Smooth muscle cell (in vitro differentiated cells): Measurements from ENCODE around the gene RGS6. TPM values are rescaled to one million over a fixed set of nuclear protein-coding genes. Genes with fewer than 3 reads are reported as not detected.

ENCODE experiments used
- DNase-seq: peaks from one replicate; lab custom pipeline; 2025; ENCODE audit not compliant: unreplicated experiment; lab: John Stamatoyannopoulos, UW
- H2AFZ ChIP-seq: fragments of 200-600 bp; sonication (generic); 2 replicates; pipeline ENCODE4 v1.6.0; 2016; ENCODE audit warnings: antibody characterized with exemption, low read depth, mild to moderate bottlenecking
- H3F3A ChIP-seq: fragments of 200-600 bp; sonication (generic); 2 replicates; pipeline ENCODE4 v1.6.0; 2017; ENCODE audit warnings: antibody characterized with exemption, low read depth
- H3K27ac ChIP-seq: fragments of 200-600 bp; sonication (generic); 2 replicates; pipeline ENCODE4 v1.5.1; 2016; ENCODE audit warnings: low read depth, mild to moderate bottlenecking
- H3K27me3 ChIP-seq: fragments of 200-600 bp; sonication (generic); 2 replicates; pipeline ENCODE4 v1.6.1; 2016; ENCODE audit warnings: low read depth, mild to moderate bottlenecking
- H3K36me3 ChIP-seq: fragments of 200-600 bp; sonication (generic); 2 replicates; pipeline ENCODE4 v1.5.1; 2016; ENCODE audit warnings: low read depth
- H3K4me1 ChIP-seq: fragments of 200-600 bp; sonication (generic); 2 replicates; pipeline ENCODE4 v1.5.1; 2016; ENCODE audit warnings: low read depth
- H3K4me2 ChIP-seq: fragments of 200-600 bp; sonication (generic); 2 replicates; pipeline ENCODE4 v1.6.0; 2016; ENCODE audit warnings: mild to moderate bottlenecking
- H3K4me3 ChIP-seq: fragments of 200-600 bp; sonication (generic); 2 replicates; pipeline ENCODE4 v1.5.1; 2016; ENCODE audit warnings: mild to moderate bottlenecking
- H3K79me2 ChIP-seq: fragments of 200-600 bp; sonication (generic); 2 replicates; pipeline ENCODE4 v1.6.0; 2016; ENCODE audit warnings: low read depth, mild to moderate bottlenecking
- H3K9ac ChIP-seq: fragments of 200-600 bp; sonication (generic); 2 replicates; pipeline ENCODE4 v1.6.0; 2016; ENCODE audit warnings: low read depth
- H3K9me3 ChIP-seq: fragments of 200-600 bp; sonication (generic); replicated peaks from 2 replicates; pipeline ENCODE4 v1.5.1; 2016; ENCODE audit warnings: low read depth
- H4K20me1 ChIP-seq: fragments of 200-600 bp; sonication (generic); 2 replicates; pipeline ENCODE4 v1.6.0; 2016; ENCODE audit warnings: low read depth
- CTCF ChIP-seq: fragments of 200-600 bp; sonication (generic); IDR thresholded peaks from 2 replicates; pipeline ENCODE4 v1.5.1; 2017; ENCODE audit warnings: borderline replicate concordance, mild to moderate bottlenecking, antibody characterized with exemption; ENCODE audit not compliant: insufficient read depth, poor library complexity, severe bottlenecking
- WGBS: methylation state at CpG from one replicate; pipeline ENCODE4 v1.1.7; 2016; ENCODE audit warnings: low lambda C conversion rate; 5-methylcytosine and 5-hydroxymethylcytosine counted together
- polyA plus RNA-seq: library from polyadenylated mRNA; unstranded; fragments of >200 nt; fragmentation: Nextera tagmentation; extraction: Ambion mirVana; gene quantifications from 2 replicates; pipeline ENCODE4 v1.2.1, GENCODE V29; 2016
- total RNA-seq: library from RNA; depleted of rRNA; stranded (reverse); fragments of >200 nt; gene quantifications from 2 replicates; pipeline ENCODE4 v1.2.3, GENCODE V29; 2014

Gene RGS6
- total and polyA plus RNA-seq, 2 experiments from 2014 or later, result 0.40 TPM; not detected in 1

- no peak overlapping the region for H3K4me3 ChIP-seq
- no peak for TF ChIP-seq CTCF
- no peak overlapping the region for H3K9ac ChIP-seq
- H3K9me3 ChIP-seq, result no peaks in the 10 kb centered on the region
- no peak overlapping the region for H3K27ac ChIP-seq
- WGBS, result 90% methylated on average over 1 of the region's 1 CpG
- no peaks in the 10 kb centered on the region for H3F3A ChIP-seq
- no peaks in the 10 kb centered on the region for H3K27me3 ChIP-seq
- H3K79me2 ChIP-seq, result no peaks in the 10 kb centered on the region
- no peak overlapping the region for H3K4me2 ChIP-seq
- H3K36me3 ChIP-seq, result no peaks in the 10 kb centered on the region
- H3K4me1 ChIP-seq, result peaks cover 10% of the 10 kb centered on the region
- H2AFZ ChIP-seq, result no peak overlapping the region
- no peaks in the 10 kb centered on the region for H4K20me1 ChIP-seq
- no peak for DNase-seq
These were observed 41.7 kb upstream of the RGS6 start for GRCh38 chr14:71890541-71890940.

- TF ChIP-seq CTCF, result no peak
- Histone ChIP-seq H3K9me3 (no peaks in the 10 kb centered on the region), H3K27ac (no peak overlapping the region), H3K79me2 (no peaks in the 10 kb centered on the region), H3K9ac (no peak overlapping the region), H3K4me3 (no peak overlapping the region), H4K20me1 (no peaks in the 10 kb centered on the region), H3K4me1 (peaks cover 10% of the 10 kb centered on the region), H3K4me2 (no peak overlapping the region), H3K27me3 (no peaks in the 10 kb centered on the region), H3F3A (no peaks in the 10 kb centered on the region), H2AFZ (no peak overlapping the region), H3K36me3 (no peaks in the 10 kb centered on the region)
- 85% methylated on average over 6 of the region's 6 CpGs for WGBS
- no peak for DNase-seq
These were observed 41.0 kb upstream of the RGS6 start for GRCh38 chr14:71891185-71891584.

- DNase-seq, result no peak
- H3K9ac ChIP-seq, result no peak overlapping the region
- H3K36me3 ChIP-seq, result no peaks in the 10 kb centered on the region
- H3K4me2 ChIP-seq, result no peak overlapping the region
- H2AFZ ChIP-seq, result no peak overlapping the region
- H3K4me1 ChIP-seq, result peaks cover 10% of the 10 kb centered on the region
- no peaks in the 10 kb centered on the region for H3F3A ChIP-seq
- no peaks in the 10 kb centered on the region for H3K9me3 ChIP-seq
- no peak for TF ChIP-seq CTCF
- no peak overlapping the region for H3K4me3 ChIP-seq
- no peak overlapping the region for H3K27ac ChIP-seq
- 33% methylated on average over 1 of the region's 1 CpG for WGBS
- H3K79me2 ChIP-seq, result no peaks in the 10 kb centered on the region
- H4K20me1 ChIP-seq, result no peaks in the 10 kb centered on the region
- H3K27me3 ChIP-seq, result no peaks in the 10 kb centered on the region
These were observed 40.3 kb upstream of the RGS6 start for GRCh38 chr14:71891970-71892369.

GRCh38 chr14:71905031-71905430, 27.2 kb upstream of the RGS6 start:
- no peak for DNase-seq
- Histone ChIP-seq H3K4me3 (no peak overlapping the region), H3K4me2 (no peak overlapping the region), H3K9me3 (no peaks in the 10 kb centered on the region), H2AFZ (no peak overlapping the region), H3K9ac (no peak overlapping the region), H3K79me2 (no peaks in the 10 kb centered on the region), H3K4me1 (no peaks in the 10 kb centered on the region), H3K27me3 (peaks cover 4% of the 10 kb centered on the region), H3F3A (no peaks in the 10 kb centered on the region), H4K20me1 (no peaks in the 10 kb centered on the region), H3K36me3 (no peaks in the 10 kb centered on the region), H3K27ac (no peak overlapping the region)
- 81% methylated on average over 4 of the region's 4 CpGs for WGBS
- TF ChIP-seq CTCF, result no peak
